NCI-H2081 treated with DMSO at 0.1 percent for 48 hours (cell line): ENCODE data around the gene EVI5L.
A peak's percentile ranks its signal among the peaks of the same experiment; 100 is the strongest.
"Not testable (repeated sequence)": the region's sequence is repeated elsewhere in the genome, so short reads cannot be mapped to it uniquely, and the experiment has no call there.

Source experiments
- DNase-seq: peaks from one replicate; lab custom pipeline; 2025; lab: John Stamatoyannopoulos, UW

Gene EVI5L

GRCh38 chr19:7846155-7846646 is 16.2 kb downstream of the EVI5L start:
- no peak for DNase-seq

GRCh38 chr19:7847664-7848063 is 17.6 kb downstream of the EVI5L start:
- DNase-seq: no peak

GRCh38 chr19:7848779-7849457 is 18.9 kb downstream of the EVI5L start:
- DNase-seq: no peak

- no peak for DNase-seq
Observed at GRCh38 chr19:7849631-7849999, 19.6 kb downstream of the EVI5L start.

- DNase-seq: no peak
Observed at GRCh38 chr19:7850000-7850813, 20.2 kb downstream of the EVI5L start.

- no peak for DNase-seq
Observed at GRCh38 chr19:7850945-7851622, 21.1 kb downstream of the EVI5L start.

- no peak for DNase-seq
Observed at GRCh38 chr19:7851623-7852500, 21.8 kb downstream of the EVI5L start.

GRCh38 chr19:7852851-7853769 is 23.1 kb downstream of the EVI5L start:
- peak; percentile 30 for DNase-seq

GRCh38 chr19:7853770-7854128 is 23.7 kb downstream of the EVI5L start:
- DNase-seq: no peak

- DNase-seq: no peak
Observed at GRCh38 chr19:7855426-7856108, 25.5 kb downstream of the EVI5L start.

GRCh38 chr19:7856109-7856591 is 26.1 kb downstream of the EVI5L start:
- no peak for DNase-seq

- DNase-seq: no peak
Observed at GRCh38 chr19:7856679-7857663, 27.0 kb downstream of the EVI5L start.

GRCh38 chr19:7857727-7858108 is 27.7 kb downstream of the EVI5L start:
- no peak for DNase-seq

- DNase-seq: no peak
Observed at GRCh38 chr19:7858109-7858770, 28.2 kb downstream of the EVI5L start.

- not testable (repeated sequence) for DNase-seq
Observed at GRCh38 chr19:7859087-7859486, 29.1 kb downstream of the EVI5L start.

GRCh38 chr19:7859831-7860713 is 30.1 kb downstream of the EVI5L start:
- no peak for DNase-seq
